Erythroblast (primary cell): ENCODE data around the gene TTLL6.

ENCODE experiments used
- DNase-seq, 2 experiments: peaks; one replicate each; lab custom pipeline; 2025; lab: John Stamatoyannopoulos, UW
- GATA1 ChIP-seq: IDR thresholded peaks from 2 replicates; pipeline ENCODE4 v1.6.1; 2011; ENCODE audit warnings: low read depth, mild to moderate bottlenecking, control low read depth, low read length, moderate library complexity
- POLR2A ChIP-seq: IDR thresholded peaks from 2 replicates; pipeline ENCODE4 v1.6.1; 2011; ENCODE audit warnings: mild to moderate bottlenecking, low read length

TTLL6 gene

GRCh38 chr17:48761114-48761513 is 55.9 kb downstream of the TTLL6 start:
- no peak for DNase-seq
- TF ChIP-seq GATA1 (no peak), POLR2A (no peak)

- TF ChIP-seq GATA1 (no peak), POLR2A (no peak)
Measured at GRCh38 chr17:48760411-48760810, 56.6 kb downstream of the TTLL6 start.

GRCh38 chr17:48759288-48759687 is 57.7 kb downstream of the TTLL6 start:
- DNase-seq = no peak
- no peak for TF ChIP-seq POLR2A
- TF ChIP-seq GATA1 = no peak

More at GRCh38 chr17:48760411-48760810, 56.6 kb downstream of the TTLL6 start:
- DNase-seq = no peak

DNA sequence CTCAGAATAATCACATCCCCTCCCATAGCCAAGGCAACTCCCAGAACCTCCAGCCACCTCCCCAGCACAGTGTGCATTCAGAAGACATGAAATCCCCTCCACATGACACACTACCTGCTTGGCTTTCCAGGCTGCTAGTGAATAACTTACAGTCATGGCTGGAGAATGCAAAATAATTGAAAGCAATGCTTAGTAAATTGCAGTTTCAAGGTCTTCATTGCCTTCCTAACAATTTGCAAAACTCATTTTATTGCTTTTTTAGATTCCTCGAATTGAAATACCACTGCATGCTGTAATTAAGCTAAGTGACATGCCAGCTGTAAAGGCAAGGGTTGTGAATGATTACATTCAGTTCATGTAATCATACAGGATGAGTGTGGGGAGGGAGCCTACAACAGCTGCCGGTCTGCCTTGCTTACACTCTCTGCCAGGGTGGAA is 59.5 kb downstream of the TTLL6 start:
- TF ChIP-seq GATA1 (no peak), POLR2A (no peak)
- DNase-seq = no peak

DNA sequence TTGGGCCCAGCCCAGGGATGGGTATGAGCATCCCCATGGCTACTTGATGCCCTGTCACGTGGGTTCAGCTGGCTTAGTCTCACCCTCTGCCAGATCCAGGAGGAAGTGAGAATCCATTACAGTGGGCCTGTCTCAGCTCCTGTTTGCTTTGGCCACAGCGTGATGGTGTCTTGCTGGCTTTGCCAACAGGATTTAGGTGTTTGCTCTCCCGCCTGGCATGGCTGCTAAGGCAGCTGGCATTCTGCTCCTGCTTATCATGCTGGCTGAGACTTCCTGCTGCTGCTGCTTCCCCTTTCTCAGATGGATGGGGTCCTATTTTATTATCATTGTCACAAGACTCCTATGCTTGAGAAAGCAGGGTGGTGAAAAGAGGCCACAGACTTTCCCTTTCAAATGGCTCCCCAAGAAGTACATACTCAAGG is 60.2 kb downstream of the TTLL6 start:
- TF ChIP-seq GATA1 (no peak), POLR2A (no peak)
- no peak for DNase-seq

DNA sequence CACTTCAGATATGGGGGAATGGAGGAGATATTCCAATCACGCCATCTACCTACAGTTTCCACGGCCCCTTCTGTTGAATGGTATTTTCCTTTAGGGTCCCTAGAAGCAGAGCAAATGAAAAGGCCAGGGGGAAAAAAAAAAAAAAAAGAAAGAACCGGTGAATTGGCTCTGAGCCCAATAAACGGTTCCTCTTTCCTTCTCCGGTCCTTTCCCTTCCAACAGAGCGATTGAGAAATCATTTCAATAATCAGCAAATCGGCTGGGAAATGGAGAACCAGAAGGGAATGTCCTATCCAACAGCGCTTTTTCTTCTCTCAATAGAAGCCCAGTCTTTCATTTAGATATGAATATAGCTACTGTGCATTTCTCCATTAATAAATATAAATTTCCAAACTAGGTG is 61.7 kb downstream of the TTLL6 start:
- TF ChIP-seq POLR2A (no peak), GATA1 (no peak)
- DNase-seq = no peak

DNA sequence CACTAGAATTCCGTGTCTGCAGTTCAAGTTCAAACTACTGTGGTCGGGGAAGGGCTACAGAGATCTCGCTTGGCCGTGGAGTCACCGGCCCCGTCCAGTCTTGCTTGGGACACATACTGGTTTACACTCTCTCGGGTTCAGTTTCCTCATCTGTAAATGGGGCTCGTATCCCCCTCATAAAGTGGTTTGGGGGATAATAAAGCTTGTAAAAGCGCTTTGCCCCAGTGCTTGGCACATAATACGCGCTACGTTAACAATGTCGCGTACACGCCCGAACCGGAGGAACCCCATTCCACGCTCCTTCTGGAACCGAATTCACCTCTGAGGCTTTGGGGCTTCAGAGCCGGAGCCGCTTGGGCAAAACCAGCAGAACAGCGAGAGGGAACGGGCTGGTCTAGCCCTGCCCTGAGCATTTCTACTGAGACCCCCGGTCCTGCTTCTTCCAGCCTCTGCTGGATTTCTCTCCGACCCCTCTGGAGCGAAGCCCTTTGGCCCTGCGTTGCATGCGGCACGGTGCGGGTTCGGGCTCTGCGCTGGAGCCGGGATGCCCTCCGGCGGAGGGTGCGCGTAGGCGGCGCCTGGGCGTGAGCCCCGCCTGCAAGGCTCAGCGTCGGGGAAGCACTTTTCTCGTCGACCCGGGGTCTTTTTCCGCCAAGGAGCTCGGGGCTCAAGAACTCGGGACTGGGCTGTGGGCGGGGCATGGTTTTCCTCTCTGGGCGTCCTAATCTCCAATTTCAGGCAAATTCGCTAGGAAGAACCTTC is 62.3 kb downstream of the TTLL6 start:
- DNase-seq = no peak
- TF ChIP-seq GATA1 (no peak), POLR2A (no peak)

DNA sequence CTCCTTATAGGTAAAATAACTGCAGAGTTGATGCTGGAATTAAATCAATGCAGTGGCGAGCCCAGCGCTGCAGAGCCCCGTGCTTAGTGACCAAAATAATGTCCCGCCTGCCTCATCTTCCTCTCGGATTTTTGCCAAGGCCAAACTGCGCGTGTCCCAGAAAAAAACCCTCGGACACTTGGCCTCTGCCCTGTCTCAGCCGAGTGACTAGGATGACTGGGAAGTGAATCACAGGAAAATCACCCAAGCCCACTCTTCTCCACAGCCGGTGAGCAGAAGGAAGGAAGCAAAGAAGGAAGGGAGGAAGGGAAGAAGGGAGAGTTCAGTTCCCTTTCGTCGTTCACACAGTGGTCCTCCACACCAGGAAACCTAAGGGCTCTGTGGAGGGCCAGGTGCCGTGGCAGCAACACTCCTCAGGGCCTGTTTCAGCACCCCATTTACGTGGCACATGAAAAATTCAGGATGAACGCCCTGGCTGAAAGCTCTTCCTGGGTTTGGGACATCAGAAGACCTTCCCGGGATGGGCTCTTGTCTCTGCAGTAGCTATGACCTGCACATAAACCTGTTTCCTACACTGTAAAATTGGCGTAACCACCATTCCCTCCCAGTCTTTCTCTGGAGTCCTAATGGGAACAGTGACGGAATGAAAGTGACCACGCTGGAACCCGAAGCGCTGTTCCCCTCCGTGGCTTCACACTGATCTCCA is 63.1 kb downstream of the TTLL6 start:
- DNase-seq = no peak
- TF ChIP-seq GATA1 = no peak
- no peak for TF ChIP-seq POLR2A

- TF ChIP-seq GATA1 = no peak
- TF ChIP-seq POLR2A = no peak
- no peak for DNase-seq
Measured at GRCh38 chr17:48752399-48753288, 64.4 kb downstream of the TTLL6 start.

GRCh38 chr17:48751733-48752398 is 65.2 kb downstream of the TTLL6 start:
- no peak for TF ChIP-seq POLR2A

DNA sequence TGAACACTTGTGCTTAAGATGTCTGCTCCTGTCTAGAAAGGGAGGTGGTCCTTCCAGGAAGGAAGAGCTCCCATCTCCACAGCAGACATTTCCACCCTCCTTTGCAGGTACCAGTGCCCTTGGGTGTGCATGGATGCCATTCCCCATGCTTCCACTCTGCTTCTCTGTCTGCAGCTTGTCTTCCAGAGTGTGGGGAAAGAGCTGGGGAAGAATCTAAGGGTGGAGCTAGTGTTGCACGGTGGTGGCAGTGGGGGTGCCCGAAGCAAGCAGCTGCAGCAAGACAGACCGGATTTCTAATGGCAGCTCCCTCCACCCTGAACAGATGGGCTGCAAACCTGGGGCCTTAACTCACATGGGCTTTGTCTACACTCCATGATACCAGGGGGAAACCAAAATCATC is 65.9 kb downstream of the TTLL6 start:
- TF ChIP-seq POLR2A (no peak), GATA1 (no peak)
- DNase-seq = no peak

More at GRCh38 chr17:48751733-48752398, 65.2 kb downstream of the TTLL6 start:
- DNase-seq = no peak

- no peak for DNase-seq
- TF ChIP-seq GATA1 (no peak), POLR2A (no peak)
Measured at GRCh38 chr17:48749621-48750553, 67.1 kb downstream of the TTLL6 start.
